HG03103 (cell line): ENCODE data around the gene SH3BP5.

Experiments
- ATAC-seq: cut with Tn5 transposase; IDR thresholded peaks from one replicate; pipeline ENCODE4 v1.9.1; 2021; ENCODE audit warnings: low read depth; ENCODE audit not compliant: unreplicated experiment

Gene SH3BP5

DNA sequence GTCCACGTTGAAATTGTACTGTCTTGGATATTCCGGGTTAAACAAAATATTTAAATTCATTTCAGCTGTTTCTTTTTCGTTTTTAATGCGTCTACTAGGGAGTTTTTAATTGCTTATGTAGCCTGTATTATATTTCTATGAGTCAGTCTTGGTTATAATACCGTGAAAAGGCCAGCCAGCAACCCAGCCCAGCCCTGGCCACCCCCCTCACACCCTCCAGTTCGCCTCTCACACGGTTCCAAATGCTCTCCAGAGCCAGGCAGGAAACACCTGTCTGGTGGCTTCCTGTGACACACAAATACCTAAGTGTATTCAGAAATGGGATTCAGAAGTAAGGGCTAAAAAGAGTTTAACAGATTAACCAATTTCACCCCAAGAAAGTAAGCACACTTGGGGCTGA, 4.4 kb downstream of the SH3BP5 start:
- no peak for ATAC-seq

DNA sequence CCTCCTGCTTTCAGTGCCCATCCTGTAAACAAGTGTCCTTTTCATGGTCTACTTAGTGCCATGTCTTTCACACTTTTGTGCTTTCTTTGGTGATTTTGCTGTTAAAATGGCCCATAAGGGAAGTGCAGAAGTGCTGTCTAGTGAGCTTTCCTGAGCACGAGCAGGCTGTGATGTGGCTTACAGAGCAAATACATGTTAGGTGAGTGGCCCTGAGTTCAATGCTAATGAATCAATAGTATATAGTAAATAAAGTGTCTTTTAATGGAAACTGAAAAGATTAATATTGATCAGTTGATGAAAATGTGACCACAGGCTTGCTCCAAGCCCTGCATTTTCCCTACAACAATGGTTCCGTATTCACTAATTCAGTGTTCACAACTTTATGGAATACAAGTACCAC, 5.7 kb downstream of the SH3BP5 start:
- no peak for ATAC-seq

DNA sequence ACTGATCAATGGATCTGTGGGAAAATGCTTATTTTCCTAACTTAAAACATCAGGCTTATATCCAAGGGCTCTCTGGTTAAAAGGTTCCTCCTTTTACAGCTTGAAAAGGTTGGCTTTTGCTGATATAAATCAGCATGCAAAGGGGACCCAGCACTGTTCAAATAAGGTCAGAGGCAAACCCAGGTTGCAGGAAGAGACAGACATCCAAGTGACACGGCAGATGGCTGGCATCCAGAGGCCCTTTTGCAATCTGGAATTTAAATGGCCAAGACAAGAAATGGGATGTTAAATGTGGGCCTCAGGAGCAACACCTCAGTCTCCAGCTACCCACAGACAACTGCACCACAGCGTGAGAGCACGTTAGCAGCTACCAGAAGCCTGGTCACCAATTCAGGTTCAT, 6.3 kb downstream of the SH3BP5 start:
- no peak for ATAC-seq

DNA sequence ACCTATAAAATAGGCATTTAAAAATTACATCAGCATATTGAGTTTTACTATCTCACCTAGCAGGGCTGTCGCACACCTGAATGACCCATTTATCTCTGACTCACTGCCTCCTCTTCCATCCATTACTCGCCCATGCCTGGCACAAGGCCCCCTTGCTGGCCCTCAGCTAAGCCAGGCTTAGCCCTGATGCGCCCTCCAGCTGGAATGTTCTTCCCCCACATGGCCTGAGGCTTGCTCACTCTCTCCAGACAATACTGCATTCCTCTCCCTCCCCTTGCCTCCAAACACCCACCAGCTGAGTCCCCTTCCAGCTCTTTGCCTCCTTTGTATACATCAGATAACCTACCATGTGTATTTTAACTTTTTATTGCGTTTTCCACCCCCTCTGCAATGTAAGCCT, 7.2 kb downstream of the SH3BP5 start:
- ATAC-seq: no peak

DNA sequence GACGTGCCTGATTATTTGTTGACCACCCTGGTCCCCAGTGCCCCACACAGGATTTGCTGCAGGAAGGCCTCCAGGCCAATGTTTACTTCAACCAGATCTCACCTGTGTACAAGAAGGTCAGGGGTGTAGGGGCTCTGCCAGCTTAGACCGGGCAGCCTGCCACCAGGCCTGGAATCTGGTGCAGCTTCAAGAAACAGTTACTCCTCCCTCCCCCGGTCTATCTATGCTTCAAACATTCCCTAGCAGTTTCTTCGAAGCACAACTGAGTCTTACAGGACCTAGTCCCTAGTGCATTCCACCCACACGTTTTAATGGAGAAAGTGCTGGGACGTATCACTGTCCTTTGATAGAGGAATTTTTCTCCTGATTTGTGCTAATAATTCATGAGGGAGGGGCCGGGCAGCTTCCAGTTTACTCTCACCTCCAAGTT, 8.0 kb downstream of the SH3BP5 start:
- no peak for ATAC-seq

DNA sequence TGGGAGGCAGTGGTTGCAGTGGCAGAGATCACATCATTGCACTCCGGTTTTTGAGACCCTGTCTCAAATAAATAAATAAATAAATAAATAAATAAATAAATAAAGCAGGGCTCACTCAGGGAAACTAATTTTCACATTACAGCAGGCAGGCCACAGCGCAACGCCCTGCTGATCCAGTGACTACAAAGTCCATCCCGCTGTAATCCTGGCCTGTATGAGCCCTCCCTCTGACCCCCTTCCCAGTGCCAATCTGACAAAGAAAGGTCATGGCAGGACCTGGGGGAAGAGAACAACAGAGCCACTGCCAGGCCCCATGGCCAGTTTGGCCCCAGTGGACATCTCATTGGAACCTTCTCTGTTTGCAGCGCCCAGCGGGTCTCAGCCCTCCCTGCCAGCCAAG, 9.3 kb downstream of the SH3BP5 start:
- no peak for ATAC-seq

DNA sequence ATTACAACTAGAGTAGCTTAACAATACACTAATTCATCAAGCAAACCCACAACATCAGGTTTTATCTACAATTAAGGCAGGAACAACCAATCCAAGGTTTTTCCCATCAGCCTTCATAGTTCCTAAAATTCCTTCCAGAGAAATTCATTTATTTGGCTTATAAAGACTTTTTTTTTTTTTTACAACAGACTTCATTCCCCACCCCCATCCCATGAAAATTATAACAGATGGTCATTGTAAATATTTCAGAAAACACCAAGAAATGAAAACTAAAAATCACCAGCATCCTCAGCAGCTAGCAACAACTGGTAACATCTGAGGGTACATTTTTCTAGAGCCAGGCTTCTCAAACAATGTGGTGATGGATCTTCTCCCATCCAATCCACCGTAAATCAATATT, 11.0 kb downstream of the SH3BP5 start:
- ATAC-seq: no peak

DNA sequence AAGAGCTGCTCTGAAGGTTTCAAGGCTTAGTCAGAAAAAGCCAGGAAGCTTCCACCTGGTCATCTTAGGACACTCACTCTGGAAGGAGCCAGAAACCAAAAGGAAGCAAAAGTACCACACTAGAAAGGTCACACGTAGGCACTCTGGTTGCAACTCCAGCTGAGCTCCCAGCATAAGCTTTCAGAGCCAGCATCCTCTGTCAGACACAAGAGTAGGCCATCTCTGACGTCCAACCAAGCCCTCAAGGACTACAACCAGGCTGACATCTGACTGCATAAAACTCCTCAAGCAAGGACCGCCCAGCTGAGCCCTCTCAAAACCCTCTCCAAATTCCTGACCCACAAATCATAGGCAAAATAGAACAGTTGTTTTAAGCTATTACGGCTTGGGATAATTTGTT, 12.8 kb downstream of the SH3BP5 start:
- no peak for ATAC-seq

DNA sequence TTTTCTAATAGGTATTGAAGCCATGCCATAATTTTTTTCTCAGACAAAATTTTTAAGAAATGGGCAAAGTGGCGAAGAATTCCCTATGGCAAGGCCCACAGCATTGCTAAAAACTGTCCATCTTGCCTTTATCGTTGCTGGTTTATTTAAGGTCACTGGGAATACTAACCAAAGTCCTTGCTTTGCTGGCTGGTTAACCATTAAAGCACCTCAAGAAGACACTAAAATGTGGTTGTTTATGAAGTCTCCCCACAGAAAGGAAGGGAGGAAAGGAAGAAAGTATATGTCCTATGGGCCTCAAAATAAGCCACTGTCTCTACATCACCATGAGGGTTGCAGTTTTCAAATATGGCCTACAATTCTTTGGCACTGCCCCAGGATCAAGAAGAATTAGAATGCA, 13.2 kb downstream of the SH3BP5 start:
- ATAC-seq: no peak

DNA sequence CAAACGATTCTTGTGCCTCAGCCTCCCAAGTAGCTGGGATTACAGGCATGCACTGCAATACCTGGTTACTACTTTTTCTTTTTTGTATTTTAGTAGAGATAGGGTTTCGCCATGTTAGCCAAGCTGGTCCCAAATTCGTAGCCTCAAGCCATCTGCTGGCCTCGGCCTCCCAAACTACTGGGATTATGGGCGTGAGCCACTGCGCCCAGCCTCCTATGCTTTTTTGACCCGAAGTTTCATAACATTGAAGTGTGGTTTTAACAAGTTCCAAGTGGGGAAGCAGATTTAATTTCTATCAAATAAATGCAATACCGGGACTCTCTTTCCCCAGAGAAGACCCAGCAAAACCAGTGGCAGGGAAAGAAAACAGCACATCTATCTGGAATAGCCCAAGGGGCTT, 13.7 kb downstream of the SH3BP5 start:
- no peak for ATAC-seq

DNA sequence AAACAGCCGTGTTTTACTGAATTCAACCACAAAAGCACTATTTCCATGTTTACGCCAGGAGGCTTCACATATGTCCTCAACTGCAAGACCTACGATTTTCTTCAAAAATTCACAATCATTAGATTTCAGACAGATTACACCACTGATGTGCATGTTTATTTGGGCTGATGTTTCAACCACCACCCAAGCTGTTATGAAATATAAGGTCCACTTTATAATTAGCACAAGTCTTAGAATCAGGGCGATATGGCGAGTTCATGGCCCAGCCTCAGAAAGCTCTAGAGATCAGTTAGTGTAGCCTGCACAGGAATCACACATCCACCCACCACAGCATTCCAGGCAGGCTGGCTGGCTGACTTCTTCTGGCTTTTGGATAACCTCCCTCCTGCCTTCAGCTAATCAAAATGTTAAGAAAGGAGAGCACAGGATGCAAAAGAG, 15.4 kb downstream of the SH3BP5 start:
- no peak for ATAC-seq

DNA sequence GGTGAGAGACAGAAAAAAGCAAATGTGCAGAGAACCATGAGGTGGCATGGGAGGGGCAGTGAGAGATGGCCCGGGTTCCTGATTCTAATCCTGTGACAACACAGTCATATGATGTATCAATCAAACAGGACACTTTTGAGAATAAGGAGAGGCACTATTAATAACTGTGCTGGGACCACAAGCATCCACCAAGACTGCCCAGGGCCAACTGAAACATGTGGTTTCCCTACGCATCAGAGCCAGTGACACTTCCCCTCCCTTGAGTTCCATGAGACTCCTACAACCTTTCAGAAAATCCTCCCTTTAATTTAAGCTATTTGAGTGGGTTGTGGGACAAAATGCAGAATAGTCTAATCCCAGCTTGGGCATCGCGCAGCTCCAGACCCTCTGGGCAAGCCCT, 17.4 kb downstream of the SH3BP5 start:
- no peak for ATAC-seq

DNA sequence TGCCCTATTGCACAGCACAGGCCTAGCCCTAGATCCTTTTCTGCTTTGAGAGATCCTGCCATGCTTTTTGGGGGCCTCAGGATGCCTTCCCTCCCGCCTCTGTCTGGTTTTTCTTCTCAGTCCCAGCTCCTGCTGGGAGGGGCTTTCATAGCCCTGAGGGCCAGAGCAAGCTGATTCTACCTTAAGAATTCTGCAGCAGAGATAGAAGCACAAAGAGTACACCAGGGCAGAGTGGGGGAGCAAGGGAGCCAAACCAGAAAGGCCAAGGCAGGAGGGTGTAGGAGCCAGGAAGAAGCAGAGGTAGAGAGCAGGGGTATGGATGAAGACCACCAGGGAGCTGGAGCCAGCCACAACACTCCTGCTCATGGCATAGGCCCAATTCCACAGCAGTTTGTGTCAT, 18.1 kb downstream of the SH3BP5 start:
- ATAC-seq: no peak

DNA sequence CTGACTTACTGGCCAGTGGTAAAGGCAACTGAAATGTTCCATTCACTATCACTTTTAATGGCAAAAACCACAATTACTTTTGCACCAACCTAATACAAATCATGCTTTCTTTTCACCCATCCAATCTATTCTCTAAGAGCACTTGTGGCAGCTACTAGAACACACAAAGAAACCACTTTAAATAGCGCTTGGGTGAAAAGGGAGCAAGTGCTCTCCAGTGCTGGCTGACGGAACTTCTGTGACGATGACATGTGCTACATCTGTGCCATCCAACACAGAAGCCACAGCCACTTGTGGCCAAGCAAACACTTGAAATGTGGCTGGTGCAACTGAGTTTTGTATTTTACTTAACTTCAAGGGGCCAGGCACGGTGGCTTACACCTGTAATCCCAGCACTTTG, 18.9 kb downstream of the SH3BP5 start:
- ATAC-seq: no peak

DNA sequence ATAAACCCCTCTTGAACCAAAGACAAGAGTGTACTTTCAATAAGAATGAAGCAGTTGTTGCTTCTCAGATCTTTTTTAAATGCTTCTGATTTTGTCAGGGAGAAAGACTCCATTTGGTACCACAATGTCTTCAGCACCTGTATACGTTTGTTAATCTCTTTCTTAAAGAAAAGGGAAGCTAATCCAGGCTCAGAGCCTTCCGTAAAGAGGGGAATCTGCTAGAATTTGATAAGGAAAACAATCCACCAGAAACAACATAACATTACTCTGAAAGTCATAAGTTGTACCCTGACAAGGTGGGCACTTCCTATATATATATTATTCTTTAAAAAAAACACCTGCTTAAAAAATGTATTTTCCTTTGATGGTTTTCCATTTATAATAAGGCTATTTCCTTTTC, 19.8 kb downstream of the SH3BP5 start:
- ATAC-seq: no peak

DNA sequence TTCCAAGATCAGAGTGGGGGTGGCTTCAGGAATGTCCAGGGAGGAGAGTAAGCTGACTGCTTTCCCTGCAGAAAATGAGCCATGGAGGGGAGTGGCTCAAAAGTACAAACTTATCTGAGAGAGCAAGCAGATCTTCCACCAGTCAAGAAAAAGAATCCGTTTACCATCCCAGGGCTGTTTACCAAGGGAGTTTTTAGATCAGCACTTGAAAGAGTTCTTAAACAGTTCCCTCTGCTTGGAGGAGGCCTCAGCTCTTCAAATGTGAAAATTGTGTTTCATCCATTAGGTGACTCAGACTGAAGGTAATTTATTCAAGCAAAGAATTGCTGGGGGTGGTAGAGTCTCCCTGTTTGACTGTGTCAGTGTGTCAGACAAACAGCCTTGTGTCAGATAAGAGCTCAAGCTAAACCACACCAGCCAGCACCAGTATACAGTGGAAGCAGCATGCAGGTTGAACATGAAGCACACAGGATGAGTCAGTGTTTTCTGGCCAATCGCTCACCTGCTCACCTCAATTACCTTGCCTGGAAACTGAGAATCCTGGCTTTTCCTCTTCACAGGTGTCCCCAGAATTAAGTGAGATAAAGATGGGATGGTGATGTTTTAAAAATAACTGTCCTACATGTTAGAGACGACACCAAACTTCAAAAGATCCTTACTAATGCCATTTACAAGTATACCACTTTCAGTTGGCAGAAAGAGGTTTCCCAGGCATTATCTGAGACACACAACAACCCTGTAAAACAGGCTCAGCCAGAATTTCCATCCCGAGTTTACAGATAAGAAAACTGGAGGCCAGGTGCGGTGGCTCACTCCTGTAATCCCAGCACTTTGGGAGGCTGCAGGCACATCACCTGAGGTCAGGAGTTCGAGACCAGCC, 21.7 kb downstream of the SH3BP5 start:
- ATAC-seq: peak; percentile 84

DNA sequence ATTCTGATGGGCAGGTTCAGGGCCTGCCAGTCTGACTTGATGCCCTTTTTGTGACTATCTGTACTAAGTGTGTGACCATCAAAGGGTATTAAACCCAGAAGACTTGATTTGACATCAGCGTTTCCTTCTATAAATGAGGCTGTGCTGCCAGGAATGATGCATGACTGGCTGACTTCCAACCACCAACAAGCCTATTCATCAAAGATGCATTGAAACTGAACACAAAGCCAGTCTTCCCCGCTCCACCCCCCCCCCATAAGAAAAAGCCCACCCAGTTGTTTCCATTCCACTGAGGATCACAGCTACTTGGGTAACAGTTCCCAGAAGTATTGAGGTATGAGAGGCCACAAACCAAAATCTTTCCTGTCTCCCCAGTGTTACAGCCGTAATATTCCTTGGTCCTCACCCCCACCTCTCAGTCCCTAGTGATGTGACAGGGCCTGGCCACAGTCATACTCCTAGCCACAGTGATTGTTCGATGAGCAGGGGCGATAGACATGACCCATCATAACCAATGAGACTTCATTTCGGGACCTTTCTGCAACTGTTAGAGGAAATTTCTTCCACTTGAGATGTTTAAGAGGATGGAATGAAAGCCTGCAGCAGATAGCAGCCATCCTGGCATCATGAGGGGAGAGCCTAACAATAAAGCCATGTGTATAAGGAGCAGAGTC, 22.6 kb downstream of the SH3BP5 start:
- ATAC-seq: no peak

DNA sequence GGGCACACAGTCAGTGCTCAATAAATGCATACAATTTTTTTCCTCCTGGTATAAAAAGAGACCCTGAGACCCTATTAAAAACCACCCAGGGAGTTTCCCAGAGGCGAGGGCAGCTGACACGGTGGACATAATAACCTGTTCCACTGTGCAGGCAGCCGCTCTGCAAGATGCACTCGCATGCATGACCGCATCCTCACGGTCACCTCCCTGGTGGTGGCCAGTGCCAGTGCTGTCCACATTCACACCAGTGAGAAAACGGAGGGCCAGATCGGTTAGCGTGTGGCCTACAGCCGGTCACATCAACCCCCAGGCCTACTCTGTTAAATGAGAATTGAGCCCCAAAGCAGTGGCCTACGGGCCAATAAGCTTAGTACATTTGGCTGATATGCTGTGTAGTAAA, 24.8 kb downstream of the SH3BP5 start:
- no peak for ATAC-seq

DNA sequence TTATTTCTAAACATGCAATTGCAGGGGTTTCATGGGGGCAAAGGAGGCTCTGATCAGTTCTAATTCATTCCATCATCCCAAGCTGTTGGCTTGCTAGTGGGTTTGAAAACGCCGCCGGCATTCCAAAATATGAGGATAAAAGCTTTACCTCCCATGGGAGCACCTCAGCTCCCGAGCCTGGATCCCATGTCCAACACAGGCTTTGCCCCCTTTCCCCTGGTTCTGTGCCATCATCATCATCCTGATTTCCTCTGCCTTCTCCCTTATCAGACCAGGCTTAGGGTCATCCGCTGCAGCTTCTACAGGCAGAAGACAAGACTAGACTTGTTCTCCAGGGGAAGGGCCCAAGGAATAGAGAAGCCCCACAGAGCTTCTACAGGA, 25.4 kb downstream of the SH3BP5 start:
- no peak for ATAC-seq

DNA sequence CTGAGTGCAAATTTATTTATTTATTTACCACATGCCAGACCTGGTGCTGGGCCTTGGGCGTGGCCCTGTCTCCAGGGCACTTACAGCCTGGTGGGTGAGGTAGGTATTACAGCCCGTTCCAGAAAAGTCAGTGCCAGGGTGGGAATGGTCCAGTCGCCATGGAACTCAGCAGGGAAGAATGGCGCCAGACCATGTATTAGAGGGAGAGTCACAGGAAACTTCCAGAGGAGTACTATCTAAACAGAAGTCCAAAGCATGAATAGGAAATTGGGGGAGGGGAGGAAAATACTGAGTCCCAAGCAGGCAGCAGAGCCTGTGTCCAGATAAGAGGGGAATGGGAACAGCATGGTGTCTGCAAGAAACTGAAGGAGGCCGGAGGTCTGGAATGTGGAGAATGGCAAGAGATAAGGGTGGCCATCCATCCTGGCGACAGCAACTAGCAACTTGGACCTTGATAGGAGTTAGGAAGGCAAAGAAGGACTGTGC, 27.0 kb downstream of the SH3BP5 start:
- no peak for ATAC-seq

DNA sequence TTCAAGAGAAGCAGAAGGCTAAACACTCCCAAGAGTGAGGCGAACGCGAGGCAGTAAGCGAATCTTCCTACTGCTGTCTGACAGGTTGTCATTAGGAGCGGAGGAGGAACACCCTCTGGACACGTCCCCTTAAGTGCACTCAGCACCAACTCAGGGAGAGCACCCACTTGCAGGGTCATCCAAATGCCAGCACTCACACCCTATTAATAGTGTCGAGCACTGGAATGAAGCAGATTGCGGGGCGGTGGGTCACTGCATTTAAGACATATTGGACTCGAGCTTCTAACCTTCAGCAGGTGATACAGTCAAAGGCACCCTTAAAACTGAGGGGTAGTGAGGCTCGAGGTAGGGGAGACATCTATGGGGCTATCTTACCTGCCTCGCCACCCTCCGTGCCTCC, 28.7 kb downstream of the SH3BP5 start:
- ATAC-seq: no peak

DNA sequence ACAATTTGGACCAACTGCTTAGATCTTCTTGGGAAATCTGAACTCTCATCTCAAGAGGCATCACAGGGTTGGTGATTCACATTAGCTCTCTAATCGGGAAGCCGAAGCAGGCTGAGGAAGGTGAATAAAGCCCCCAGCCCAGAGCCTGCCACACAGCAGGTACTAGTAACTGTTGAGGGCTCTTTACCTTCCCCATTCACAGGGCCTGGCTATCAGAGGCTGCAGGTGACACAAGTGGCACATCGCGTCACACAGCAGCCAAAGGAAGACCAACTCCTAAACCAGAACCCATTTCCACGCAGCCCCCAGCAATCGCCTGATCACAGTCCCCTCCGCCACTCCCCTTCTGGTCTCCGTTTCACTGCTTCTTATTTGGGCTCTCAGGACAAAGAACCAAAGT, 29.2 kb downstream of the SH3BP5 start:
- no peak for ATAC-seq
